HepG2 (cell line): ENCODE measurements around the gene DOK4. TPM values are rescaled to one million over a fixed set of nuclear protein-coding genes. Genes with fewer than 3 reads are reported as not detected.
A peak's percentile ranks its signal among the peaks of the same experiment; 100 is the strongest.

Experiments used
- ATAC-seq: fragments of 200-7000 bp; cut with Tn5 transposase; 3 replicates; pipeline ENCODE4 v1.9.1; 2020; ENCODE audit warnings: mild to moderate bottlenecking, moderate library complexity
- BruUV-seq: library from RNA; stranded (reverse); fragments of 400-500 nt; replicated peaks from 2 replicates; lab custom pipeline; 2021; lab: Mats Ljungman, UMichigan
- CTCF ChIA-PET: fragments of 300-600 bp; formaldehyde crosslinking; extraction: SDS; loops from one replicate; lab custom pipeline; 2021; ENCODE audit warnings: low total read pairs, inconsistent platforms, low intra/inter-chr PET ratio; lab: Yijun Ruan, JAX
- POLR2A ChIA-PET: fragments of 350-600 bp; sonication (Branson Sonifier 250); formaldehyde crosslinking; loops from one replicate; lab custom pipeline; 2020; ENCODE audit warnings: antibody characterized with exemption, inconsistent platforms; lab: Yijun Ruan, JAX
- DNase-seq: peaks from one replicate; pipeline ENCODE4 v3.0.0-alpha.2; 2015; ENCODE audit warnings: low spot score
- FAIRE-seq: peaks from 3 replicates; lab custom pipeline; 2011; peaks lifted over from hg19 to GRCh38; lab: Jason Lieb, UNC
- H2AFZ ChIP-seq: one replicate; pipeline ENCODE4 v1.6.1; 2011; ENCODE audit warnings: low read length, inconsistent platforms
- H3K27ac ChIP-seq: fragments of 300-600 bp; 3 replicates; pipeline ENCODE4 v1.8.0; 2011; ENCODE audit warnings: mixed run types, mild to moderate bottlenecking, mixed read lengths, low read length, inconsistent platforms; ENCODE audit not compliant: insufficient read depth; ENCODE audit errors: extremely low read length
- H3K27me3 ChIP-seq, 2 experiments: fragments of 200-600 bp in 1 of 2; 2 replicates in 1 of 2; 3 replicates in 1 of 2; pipeline versions ENCODE4 v1.6.0 to v1.8.0; 2011; ENCODE audit warnings: low read length in 2 of 2, mild to moderate bottlenecking in 2 of 2, moderate library complexity in 2 of 2, inconsistent platforms in 1 of 2; ENCODE audit not compliant: insufficient read depth in 2 of 2, control insufficient read depth in 1 of 2
- H3K36me3 ChIP-seq, 2 experiments: fragments of 200-600 bp in 1 of 2; replicated peaks in 1 of 2; 2 replicates in 1 of 2; 3 replicates in 1 of 2; pipeline versions ENCODE4 v1.5.1 to v1.8.0; 2011; ENCODE audit warnings: low read length in 2 of 2, inconsistent platforms in 1 of 2; ENCODE audit not compliant: insufficient read depth in 2 of 2, control insufficient read depth in 1 of 2
- H3K4me1 ChIP-seq: 2 replicates; pipeline ENCODE4 v1.5.1; 2012; ENCODE audit warnings: low read length, inconsistent platforms; ENCODE audit not compliant: insufficient read depth
- H3K4me2 ChIP-seq: 2 replicates; pipeline ENCODE4 v1.6.0; 2011; ENCODE audit warnings: low read depth, low read length, inconsistent platforms
- H3K4me3 ChIP-seq, 3 experiments: fragments of 200-600 bp in 1 of 3; sonication (generic), shearing (Covaris generic) in 1 of 3; replicated peaks in 1 of 3; 2 replicates each; pipeline ENCODE4 v1.5.1; 2011 to 2016; ENCODE audit warnings: low read length in 3 of 3, inconsistent platforms in 2 of 3, low read depth in 2 of 3, mild to moderate bottlenecking in 2 of 3, control low read depth in 1 of 3, mixed read lengths in 1 of 3; ENCODE audit not compliant: insufficient read depth in 1 of 3
- H3K79me2 ChIP-seq: one replicate; pipeline ENCODE4 v1.6.1; 2011; ENCODE audit warnings: low read length, inconsistent platforms; ENCODE audit not compliant: insufficient read depth
- H3K9ac ChIP-seq: 2 replicates; pipeline ENCODE4 v1.6.0; 2011; ENCODE audit warnings: mild to moderate bottlenecking, low read depth, low read length, inconsistent platforms; ENCODE audit not compliant: insufficient read depth
- H3K9me3 ChIP-seq: 2 replicates; pipeline ENCODE4 v1.5.1; 2012; ENCODE audit warnings: mild to moderate bottlenecking, low read length
- H4K20me1 ChIP-seq: 2 replicates; pipeline ENCODE4 v1.6.0; 2011; ENCODE audit warnings: inconsistent platforms, mild to moderate bottlenecking, low read length, moderate library complexity; ENCODE audit not compliant: insufficient read depth
- CAMTA2 ChIP-seq: sonication (generic); formaldehyde crosslinking; IDR thresholded peaks from 2 replicates; pipeline ENCODE4 v1.4.0; 2020; ENCODE audit warnings: mild to moderate bottlenecking, missing genetic modification reagents, borderline replicate concordance
- ETV5 ChIP-seq: IDR thresholded peaks from 2 replicates; pipeline ENCODE4 v1.6.1; 2018; ENCODE audit warnings: missing biosample characterization, missing genetic modification reagents, inconsistent platforms, borderline replicate concordance
- HIVEP1 ChIP-seq: sonication (generic); formaldehyde crosslinking; IDR thresholded peaks from 2 replicates; pipeline ENCODE4 v1.4.0; 2020; ENCODE audit warnings: mild to moderate bottlenecking, missing genetic modification reagents
- HOXA9 ChIP-seq: sonication (generic); formaldehyde crosslinking; IDR thresholded peaks from 2 replicates; pipeline ENCODE4 v1.8.1; 2022; ENCODE audit warnings: missing genetic modification reagents, mild to moderate bottlenecking, moderate library complexity, borderline replicate concordance
- MEIS2 ChIP-seq: sonication (generic); formaldehyde crosslinking; IDR thresholded peaks from 2 replicates; pipeline ENCODE4 v1.9.0; 2021; ENCODE audit warnings: mild to moderate bottlenecking, missing genetic modification reagents
- MIER2 ChIP-seq: IDR thresholded peaks from 2 replicates; pipeline ENCODE4 v1.6.1; 2016; ENCODE audit warnings: missing biosample characterization, missing genetic modification reagents
- NFATC3 ChIP-seq: sonication (generic); formaldehyde crosslinking; IDR thresholded peaks from 2 replicates; pipeline ENCODE4 v1.5.1; 2020; ENCODE audit warnings: mild to moderate bottlenecking, missing genetic modification reagents
- NFE2L2 ChIP-seq: fragments of 150-350 bp; IDR thresholded peaks from 2 replicates; pipeline ENCODE4 v1.6.1; 2014; ENCODE audit warnings: low read length
- NR1H2 ChIP-seq: sonication (generic); formaldehyde crosslinking; IDR thresholded peaks from 2 replicates; pipeline ENCODE4 v1.8.1; 2022; ENCODE audit warnings: low read depth, missing genetic modification reagents, borderline replicate concordance
- PATZ1 ChIP-seq: sonication (generic); formaldehyde crosslinking; IDR thresholded peaks from 2 replicates; pipeline ENCODE4 v1.4.0; 2020; ENCODE audit warnings: missing genetic modification reagents
- RELA ChIP-seq: sonication (generic); formaldehyde crosslinking; IDR thresholded peaks from 2 replicates; pipeline ENCODE4 v1.4.0; 2020; ENCODE audit warnings: missing genetic modification reagents
- SYNCRIP ChIP-seq: fragments of 200-400 bp; formaldehyde crosslinking; IDR thresholded peaks from 2 replicates; pipeline ENCODE4 v1.6.1; 2018; ENCODE audit warnings: mild to moderate bottlenecking, low read depth, low read length; ENCODE audit not compliant: insufficient read depth
- TFAP4 ChIP-seq: sonication (generic); IDR thresholded peaks from 2 replicates; pipeline ENCODE4 v1.6.1; 2016; ENCODE audit warnings: low read depth, borderline replicate concordance
- TFDP2 ChIP-seq: sonication (generic); formaldehyde crosslinking; IDR thresholded peaks from 2 replicates; pipeline ENCODE4 v1.4.0; 2020; ENCODE audit warnings: missing genetic modification reagents
- ZNF225 ChIP-seq: sonication (generic); formaldehyde crosslinking; IDR thresholded peaks from 2 replicates; pipeline ENCODE4 v1.4.0; 2020; ENCODE audit warnings: mild to moderate bottlenecking, missing genetic modification reagents
- ZNF232 ChIP-seq: sonication (generic); formaldehyde crosslinking; IDR thresholded peaks from 2 replicates; pipeline ENCODE4 v1.4.0; 2020; ENCODE audit warnings: missing genetic modification reagents, borderline replicate concordance
- ZNF337 ChIP-seq: sonication (generic); formaldehyde crosslinking; IDR thresholded peaks from 2 replicates; pipeline ENCODE4 v1.5.1; 2020; ENCODE audit warnings: missing genetic modification reagents, low read depth, mild to moderate bottlenecking, borderline replicate concordance
- ZNF563 ChIP-seq: sonication (generic); formaldehyde crosslinking; IDR thresholded peaks from 2 replicates; pipeline ENCODE4 v1.8.0; 2022; ENCODE audit warnings: mild to moderate bottlenecking, moderate library complexity, missing genetic modification reagents
- ZNF605 ChIP-seq: sonication (generic); formaldehyde crosslinking; IDR thresholded peaks from 2 replicates; pipeline ENCODE4 v1.8.0; 2022; ENCODE audit warnings: mild to moderate bottlenecking, missing genetic modification reagents
- ZNF607 ChIP-seq: sonication (generic); formaldehyde crosslinking; IDR thresholded peaks from 2 replicates; pipeline ENCODE4 v1.5.1; 2020; ENCODE audit warnings: missing genetic modification reagents, mild to moderate bottlenecking, borderline replicate concordance
- WGBS: methylation state at CpG from one replicate; pipeline ENCODE4 v1.1.6; 2017; ENCODE audit warnings: low lambda C conversion rate; 5-methylcytosine and 5-hydroxymethylcytosine counted together
- in situ Hi-C: cut with HindIII; loops from 2 replicates; pipeline ENCODE4 v1.10.0; 2017; ENCODE audit warnings: low pct_unique_long_range_greater_than_20kb; ENCODE audit not compliant: extremely low pct_ligation_motif_present
- intact Hi-C: fragments of 100-400 bp; cut with micrococcal nuclease; formaldehyde crosslinking; loops from one replicate; pipeline ENCODE4 v1.10.0; 2022; ENCODE audit not compliant: unreplicated experiment
- polyA plus RNA-seq, 8 experiments: library from polyadenylated mRNA; depleted of rRNA in 3 of 8; stranded (reverse) in 7 of 8; unstranded in 1 of 8; fragments of >200 nt; fragmentation: Illumina TruSeq in 4 of 8; extraction: Trizol in 4 of 8; gene quantifications; 2 replicates each; pipeline versions ENCODE4 v1.2.1 to v1.2.3, GENCODE V29; 2011 to 2016; ENCODE audit warnings: low read depth in 4 of 8, missing spikeins in 1 of 8, mixed read lengths in 1 of 8; ENCODE audit not compliant: insufficient read depth in 1 of 8
- total RNA-seq, 5 experiments: library from RNA; depleted of rRNA; stranded (reverse); fragments of >200 nt; fragmentation: Illumina TruSeq; extraction: Trizol; gene quantifications; 2 replicates each; pipeline ENCODE4 v1.2.3, GENCODE V29; 2016; ENCODE audit warnings: low read depth in 1 of 5

DOK4 gene
- total and polyA plus RNA-seq, 2 of the 13 experiments (the other 11 are each of a cell fraction or from before 2014, with no cell fraction given), result 52.7 to 70.0 TPM

- Histone ChIP-seq H2AFZ (no peak overlapping the region), H3K4me3 (no peak overlapping the region), H3K9me3 (no peaks in the 10 kb centered on the region), H3K27ac (peak overlapping the region; percentile 11), H3K9ac (no peak overlapping the region), H4K20me1 (peaks cover 8% of the 10 kb centered on the region; the same call in 1 of the 2 replicates), H3K27me3 (no peaks in the 10 kb centered on the region), H3K36me3 (peaks cover 20 to 37% of the 10 kb centered on the region in 2 experiments), H3K4me1 (peaks cover 84% of the 10 kb centered on the region), H3K4me2 (peak overlapping the region; percentile 27; the same call in 1 of the 2 replicates), H3K79me2 (peaks cover 18% of the 10 kb centered on the region)
- DNase-seq, result peak; percentile 69
- BruUV-seq, result no TSS peak
- 38% methylated on average over 8 of the region's 12 CpGs for WGBS
- CTCF ChIA-PET, result interaction anchor here (1.3 to 1.5 kb wide), 2 partner anchors 14 to 44 kb away, joined by 5 to 16 read pairs; partner anchors contain the start of gene POLR2C
- in situ Hi-C loops, result loop anchor here (5.0 kb wide), 1 partner anchor 41 kb away; no protein-coding TSS in a partner anchor
- intact Hi-C loops, result loop anchor here (1.0 kb wide), 1 partner anchor 43 kb away; no protein-coding TSS in a partner anchor
- peak; percentile 84 for FAIRE-seq
- peak; percentile 73 for ATAC-seq
- POLR2A ChIA-PET, result interaction anchor here (0.7 to 1.3 kb wide), 2 partner anchors 11 to 28 kb away, joined by 3 to 5 read pairs; partner anchors contain the start of genes CIAPIN1, COQ9 and DOK4
- no peak for TF ChIP-seq CAMTA2 (CRISPR knock-in tag)
- no peak for TF ChIP-seq MEIS2 (CRISPR knock-in tag)
- no peak for TF ChIP-seq ZNF232 (CRISPR knock-in tag)
- TF ChIP-seq NFE2L2, result no peak
- 0 out of 2 replicates have a peak, but pooled peaks have one; percentile 34 for TF ChIP-seq ZNF605
- peak; percentile 90 for TF ChIP-seq PATZ1 (CRISPR knock-in tag)
- TF ChIP-seq NFATC3, result no peak
- TF ChIP-seq NR1H2 (CRISPR knock-in tag), result no peak
- no peak for TF ChIP-seq SYNCRIP
- TF ChIP-seq TFDP2 (CRISPR knock-in tag), result no peak
- TF ChIP-seq ZNF337 (CRISPR knock-in tag), result no peak
- no peak for TF ChIP-seq RELA (CRISPR knock-in tag)
- no peak for TF ChIP-seq ZNF225
- TF ChIP-seq ZNF563 (CRISPR knock-in tag), result no peak
- no peak for TF ChIP-seq MIER2 (CRISPR knock-in tag)
- no peak for TF ChIP-seq ZNF607 (CRISPR knock-in tag)
- no peak for TF ChIP-seq HOXA9
- TF ChIP-seq TFAP4, result peak; percentile 16; the same call in 1 of the 2 replicates
- TF ChIP-seq ETV5, result no peak
- TF ChIP-seq HIVEP1 (CRISPR knock-in tag), result peak; percentile 33; the same call in 1 of the 2 replicates
These were observed 10.5 kb downstream of the DOK4 start for GRCh38 chr16:57475711-57476339.
